SK-N-SH treated with all-trans-retinoic acid at 6 μM for 48 hours (cell line): ENCODE data around the gene GCNT3.

Source experiments
- ARNTL ChIP-seq: fragments of 450-650 bp; formaldehyde crosslinking; IDR thresholded peaks from 2 replicates; pipeline ENCODE4 v1.5.0; 2020; ENCODE audit warnings: low read depth, mild to moderate bottlenecking, moderate library complexity, borderline replicate concordance
- CREB5 ChIP-seq: fragments of 250-450 bp; sonication (Bioruptor Pico); IDR thresholded peaks from 2 replicates; pipeline ENCODE4 v1.5.1; 2020; ENCODE audit warnings: low read depth, mild to moderate bottlenecking, moderate library complexity
- CSDC2 ChIP-seq: fragments of 250-450 bp; sonication (Bioruptor Pico); IDR thresholded peaks from 2 replicates; pipeline ENCODE4 v1.5.0; 2020; ENCODE audit warnings: mild to moderate bottlenecking, moderate library complexity
- GLIS3 ChIP-seq: fragments of 250-450 bp; sonication (Bioruptor Pico); IDR thresholded peaks from 2 replicates; pipeline ENCODE4 v1.5.0; 2020; ENCODE audit warnings: mild to moderate bottlenecking, moderate library complexity
- POU6F1 ChIP-seq: fragments of 250-450 bp; sonication (Bioruptor Pico); IDR thresholded peaks from 2 replicates; pipeline ENCODE4 v1.8.0; 2021; ENCODE audit warnings: low read depth, mild to moderate bottlenecking, moderate library complexity, borderline replicate concordance
- PPARA ChIP-seq: fragments of 250-450 bp; sonication (Bioruptor Pico); IDR thresholded peaks from 2 replicates; pipeline ENCODE4 v1.5.0; 2020; ENCODE audit warnings: mild to moderate bottlenecking, borderline replicate concordance
- RARB ChIP-seq: fragments of 250-450 bp; sonication (Bioruptor Pico); IDR thresholded peaks from 2 replicates; pipeline ENCODE4 v1.8.0; 2021; ENCODE audit warnings: mild to moderate bottlenecking, moderate library complexity
- ZNF565 ChIP-seq: fragments of 450-650 bp; formaldehyde crosslinking; conservative IDR thresholded peaks from 2 replicates; pipeline ENCODE4 v1.5.0; 2020; ENCODE audit warnings: low read depth, mild to moderate bottlenecking, moderate library complexity
- TF ChIP-seq, protein P1 (sequence below): fragments of 250-450 bp; sonication (Bioruptor Pico); IDR thresholded peaks from 2 replicates; pipeline ENCODE4 v1.8.0; 2020; ENCODE audit warnings: mild to moderate bottlenecking, moderate library complexity, borderline replicate concordance

- TF ChIP-seq, protein P1, sequence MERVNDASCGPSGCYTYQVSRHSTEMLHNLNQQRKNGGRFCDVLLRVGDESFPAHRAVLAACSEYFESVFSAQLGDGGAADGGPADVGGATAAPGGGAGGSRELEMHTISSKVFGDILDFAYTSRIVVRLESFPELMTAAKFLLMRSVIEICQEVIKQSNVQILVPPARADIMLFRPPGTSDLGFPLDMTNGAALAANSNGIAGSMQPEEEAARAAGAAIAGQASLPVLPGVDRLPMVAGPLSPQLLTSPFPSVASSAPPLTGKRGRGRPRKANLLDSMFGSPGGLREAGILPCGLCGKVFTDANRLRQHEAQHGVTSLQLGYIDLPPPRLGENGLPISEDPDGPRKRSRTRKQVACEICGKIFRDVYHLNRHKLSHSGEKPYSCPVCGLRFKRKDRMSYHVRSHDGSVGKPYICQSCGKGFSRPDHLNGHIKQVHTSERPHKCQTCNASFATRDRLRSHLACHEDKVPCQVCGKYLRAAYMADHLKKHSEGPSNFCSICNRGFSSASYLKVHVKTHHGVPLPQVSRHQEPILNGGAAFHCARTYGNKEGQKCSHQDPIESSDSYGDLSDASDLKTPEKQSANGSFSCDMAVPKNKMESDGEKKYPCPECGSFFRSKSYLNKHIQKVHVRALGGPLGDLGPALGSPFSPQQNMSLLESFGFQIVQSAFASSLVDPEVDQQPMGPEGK (CRISPR knock-in tag), result no peak
- TF ChIP-seq ZNF565 (no peak), CREB5 (CRISPR knock-in tag) (no peak), CSDC2 (CRISPR knock-in tag) (no peak), POU6F1 (CRISPR knock-in tag) (no peak), RARB (no peak), GLIS3 (no peak), ARNTL (CRISPR knock-in tag) (no peak), PPARA (CRISPR knock-in tag) (no peak)
These were observed 21.1 kb downstream of the GCNT3 start for GRCh38 chr15:59632714-59633113.
